Mucosa of descending colon (tissue), 3 donors: ENCODE data around the gene PCDHGA5. TPM values are rescaled to one million over a fixed set of nuclear protein-coding genes. Genes with fewer than 3 reads are reported as not detected.

ENCODE experiments used
- total RNA-seq, 3 donors: library from RNA; stranded (reverse); fragmentation: NEBNext Ultra II Directional in 2 of 3; extraction: Animal tissue kit (Norgen Biotek cat#: 25700) in 2 of 3; gene quantifications; one replicate each; pipeline versions ENCODE4 v1.2.1 to v1.2.4, GENCODE V29; 2021 to 2023
- donor health status: DM: no; HTN: no; CAD: no; lungs with moderate emphysema.
- donor health status: DM: no; HTN: no; CAD: no.
- donor health status: DM: no; HTN: yes; CAD: no.

The PCDHGA5 gene
- total RNA-seq, 3 donors from 2014 or later = 1.2 to 4.2 (median 1.2) TPM

Other genes with a start within 250 kb of the PCDHGA5 start
- 1 to 10 TPM in 1 of 3 donors, under 1 TPM in 2; 0.35 to 3.4 (median 0.80) TPM for gene PCDHB4, start 242.3 kb upstream of the PCDHGA5 start, total RNA-seq
- gene PCDHB5, start 229.0 kb upstream of the PCDHGA5 start, total RNA-seq = 1 to 10 TPM in 1 of 3 donors, under 1 TPM in 2; 0.41 to 3.0 (median 0.60) TPM
- under 1 TPM; 0.24 to 0.60 (median 0.29) TPM for gene PCDHB6, start 214.1 kb upstream of the PCDHGA5 start, total RNA-seq
- gene PCDHB7, start 191.5 kb upstream of the PCDHGA5 start, total RNA-seq = 1 to 10 TPM in 1 of 3 donors, under 1 TPM in 1, not detected in 1; 0.55 to 2.5 TPM
- gene PCDHB8, start 186.4 kb upstream of the PCDHGA5 start, total RNA-seq = 1 to 10 TPM in 1 of 3 donors, under 1 TPM in 2; 0.12 to 2.1 (median 0.72) TPM
- gene PCDHB16, start 181.8 kb upstream of the PCDHGA5 start, total RNA-seq = 1 to 10 TPM in 1 of 3 donors, under 1 TPM in 2; 0.49 to 3.4 (median 0.89) TPM
- 1 to 10 TPM in 1 of 3 donors, under 1 TPM in 2; 0.26 to 2.4 (median 0.70) TPM for gene PCDHB9, start 177.0 kb upstream of the PCDHGA5 start, total RNA-seq
- gene PCDHB10, start 171.8 kb upstream of the PCDHGA5 start, total RNA-seq = 1 to 10 TPM in 1 of 3 donors, under 1 TPM in 2; 0.35 to 4.9 (median 0.60) TPM
- 1 to 10 TPM in 2 of 3 donors, under 1 TPM in 1; 0.55 to 5.8 (median 1.3) TPM for gene PCDHB11, start 164.5 kb upstream of the PCDHGA5 start, total RNA-seq
- gene PCDHB12, start 155.4 kb upstream of the PCDHGA5 start, total RNA-seq = 1 to 10 TPM in 1 of 3 donors, under 1 TPM in 2; 0.52 to 3.9 (median 0.67) TPM
- 1 to 10 TPM; 1.2 to 4.3 (median 1.9) TPM for gene PCDHB13, start 150.2 kb upstream of the PCDHGA5 start, total RNA-seq
- 1 to 10 TPM in 2 of 3 donors, under 1 TPM in 1; 0.98 to 6.1 (median 2.0) TPM for gene PCDHB14, start 140.8 kb upstream of the PCDHGA5 start, total RNA-seq
- gene PCDHB15, start 118.8 kb upstream of the PCDHGA5 start, total RNA-seq = 1 to 10 TPM in 2 of 3 donors, under 1 TPM in 1; 0.69 to 4.3 (median 1.2) TPM
- 1 to 10 TPM; 1.2 to 1.7 (median 1.5) TPM for gene SLC25A2, start 60.1 kb upstream of the PCDHGA5 start, total RNA-seq
- gene TAF7, start 43.4 kb upstream of the PCDHGA5 start, total RNA-seq = 10 to 100 TPM; 52.6 to 70.4 (median 56.9) TPM
- 1 to 10 TPM in 1 of 3 donors, under 1 TPM in 2; 0.35 to 1.6 (median 0.43) TPM for gene PCDHGA1, start 33.6 kb upstream of the PCDHGA5 start, total RNA-seq
- 1 to 10 TPM in 1 of 3 donors, under 1 TPM in 2; 0.41 to 3.8 (median 0.51) TPM for gene PCDHGA2, start 25.4 kb upstream of the PCDHGA5 start, total RNA-seq
- gene PCDHGA3, start 20.3 kb upstream of the PCDHGA5 start, total RNA-seq = 1 to 10 TPM in 1 of 3 donors, under 1 TPM in 2; 0.24 to 2.2 (median 0.43) TPM
- 1 to 10 TPM; 1.0 to 4.1 (median 1.2) TPM for gene PCDHGB1, start 14.1 kb upstream of the PCDHGA5 start, total RNA-seq
- 1 to 10 TPM in 2 of 3 donors, under 1 TPM in 1; 0.90 to 4.6 (median 1.2) TPM for gene PCDHGA4, start 9.1 kb upstream of the PCDHGA5 start, total RNA-seq
- 1 to 10 TPM; 1.5 to 5.7 (median 2.8) TPM for gene PCDHGB2, start 4.2 kb upstream of the PCDHGA5 start, total RNA-seq
- gene PCDHGB3, start 6.1 kb downstream of the PCDHGA5 start, total RNA-seq = 1 to 10 TPM; 2.0 to 6.3 (median 2.0) TPM
- gene PCDHGA6, start 9.7 kb downstream of the PCDHGA5 start, total RNA-seq = 1 to 10 TPM; 1.6 to 6.7 (median 1.9) TPM
- 1 to 10 TPM; 1.0 to 5.6 (median 1.7) TPM for gene PCDHGA7, start 18.6 kb downstream of the PCDHGA5 start, total RNA-seq
- 1 to 10 TPM in 2 of 3 donors, under 1 TPM in 1; 0.65 to 5.3 (median 1.2) TPM for gene PCDHGB4, start 23.5 kb downstream of the PCDHGA5 start, total RNA-seq
- 1 to 10 TPM in 1 of 3 donors, under 1 TPM in 2; 0.78 to 3.8 (median 0.87) TPM for gene PCDHGA8, start 28.5 kb downstream of the PCDHGA5 start, total RNA-seq
- 1 to 10 TPM; 3.1 to 9.8 (median 5.6) TPM for gene PCDHGB5, start 33.8 kb downstream of the PCDHGA5 start, total RNA-seq
- 1 to 10 TPM; 2.6 to 6.7 (median 3.2) TPM for gene PCDHGA9, start 38.6 kb downstream of the PCDHGA5 start, total RNA-seq
- gene PCDHGB6, start 43.9 kb downstream of the PCDHGA5 start, total RNA-seq = 1 to 10 TPM; 2.3 to 8.5 (median 2.8) TPM
- 1 to 10 TPM; 3.5 to 6.1 (median 4.7) TPM for gene PCDHGA10, start 48.8 kb downstream of the PCDHGA5 start, total RNA-seq
- gene PCDHGB7, start 53.5 kb downstream of the PCDHGA5 start, total RNA-seq = 10 to 100 TPM in 1 of 3 donors, 1 to 10 TPM in 2; 4.2 to 17.9 (median 4.5) TPM
- 1 to 10 TPM; 1.8 to 5.6 (median 2.6) TPM for gene PCDHGA11, start 56.9 kb downstream of the PCDHGA5 start, total RNA-seq
- 1 to 10 TPM; 2.6 to 5.5 (median 3.0) TPM for gene PCDHGA12, start 66.3 kb downstream of the PCDHGA5 start, total RNA-seq
- gene PCDHGC3, start 111.8 kb downstream of the PCDHGA5 start, total RNA-seq = 10 to 100 TPM; 12.1 to 50.5 (median 24.5) TPM
- 1 to 10 TPM in 2 of 3 donors, under 1 TPM in 1; 0.75 to 2.6 (median 1.6) TPM for gene PCDHGC4, start 120.9 kb downstream of the PCDHGA5 start, total RNA-seq
- 1 to 10 TPM in 1 of 3 donors, under 1 TPM in 2; 0.61 to 2.6 (median 0.89) TPM for gene PCDHGC5, start 124.9 kb downstream of the PCDHGA5 start, total RNA-seq